ENCODE results near the gene GEMIN8. TPM values are rescaled to one million over a fixed set of nuclear protein-coding genes. Genes with fewer than 3 reads are reported as not detected.

GEMIN8 gene
- 27.1 and 58.5 TPM in 2 replicates for total RNA-seq

DNA sequence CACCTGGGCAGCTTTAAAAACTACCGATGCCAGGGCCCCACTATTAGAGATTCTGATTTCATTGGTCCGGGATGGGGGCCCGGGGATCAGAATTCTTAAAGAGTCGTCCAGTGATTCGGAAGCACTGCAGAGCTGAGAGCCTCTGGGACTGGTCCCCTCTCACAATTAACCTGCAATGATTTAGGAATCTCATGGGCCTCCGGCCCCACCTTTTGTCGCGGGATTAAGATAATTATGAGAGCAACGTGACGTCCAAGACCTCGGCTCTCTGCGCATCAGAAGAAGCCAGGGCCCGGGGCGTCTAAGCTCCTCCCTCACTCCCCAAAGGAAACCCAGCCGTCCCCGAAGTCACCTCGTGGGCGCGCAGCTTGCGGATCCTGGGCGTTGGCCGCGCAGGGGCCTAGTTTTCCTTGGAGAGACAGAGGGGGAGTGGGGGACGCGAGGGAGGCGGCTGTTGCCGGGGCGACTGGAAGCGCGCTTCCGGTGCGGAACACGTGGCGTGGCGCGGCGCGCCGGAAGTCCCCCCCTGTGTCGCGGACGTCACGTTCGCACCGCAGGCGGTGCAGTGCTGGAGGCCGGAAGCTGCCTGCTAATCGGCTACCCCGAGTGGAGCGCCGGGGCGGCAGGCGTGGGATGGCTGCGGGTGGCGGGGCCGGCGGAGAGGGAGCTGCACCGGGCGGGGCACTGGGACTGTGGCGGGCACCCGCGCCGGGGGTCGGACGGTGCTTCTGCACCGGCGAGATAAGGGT, at the start of gene GEMIN8:
Gene GEMIN8, minus strand, starts transcription at position 468 of the 749 bp plus-strand sequence. CDS start 8,414 bp downstream, outside the sequence.

Other genes starting within 250 kb of the GEMIN8 start
- 0.29 and 0.35 TPM in 2 replicates for gene GPM6B, start 212.8 kb downstream of the GEMIN8 start, total RNA-seq